KMS-11 (cell line): ENCODE measurements around the gene RADIL.
A peak's percentile ranks its signal among the peaks of the same experiment; 100 is the strongest.

Experiments
- H2AFZ ChIP-seq: fragments of 200-600 bp; sonication (generic); 2 replicates; pipeline ENCODE4 v1.6.1; 2016; ENCODE audit warnings: antibody characterized with exemption, mixed run types, low read depth
- H3K27ac ChIP-seq: fragments of 200-600 bp; sonication (generic); 2 replicates; pipeline ENCODE4 v1.6.1; 2016; ENCODE audit warnings: mild to moderate bottlenecking, mixed run types
- H3K27me3 ChIP-seq: fragments of 200-600 bp; sonication (generic); 2 replicates; pipeline ENCODE4 v1.6.1; 2017; ENCODE audit warnings: mild to moderate bottlenecking, low read depth, mixed run types, moderate library complexity; ENCODE audit not compliant: insufficient read depth
- H3K36me3 ChIP-seq: fragments of 200-600 bp; sonication (generic); 2 replicates; pipeline ENCODE4 v1.6.1; 2017; ENCODE audit warnings: mild to moderate bottlenecking, mixed run types; ENCODE audit not compliant: insufficient read depth
- H3K4me1 ChIP-seq: fragments of 200-600 bp; sonication (generic); 2 replicates; pipeline ENCODE4 v1.6.1; 2016; ENCODE audit warnings: mild to moderate bottlenecking, low read depth, mixed run types; ENCODE audit not compliant: poor library complexity, severe bottlenecking
- H3K4me2 ChIP-seq: fragments of 200-600 bp; sonication (generic); 2 replicates; pipeline ENCODE4 v1.7.0; 2016; ENCODE audit warnings: mild to moderate bottlenecking, mixed run types
- H3K4me3 ChIP-seq: fragments of 200-600 bp; sonication (generic); IDR thresholded peaks from 2 replicates; pipeline ENCODE4 v1.6.1; 2017; ENCODE audit warnings: low read depth, low read length, mixed read lengths; ENCODE audit not compliant: insufficient read depth
- H3K79me2 ChIP-seq: fragments of 200-600 bp; sonication (generic); 2 replicates; pipeline ENCODE4 v1.6.1; 2016; ENCODE audit warnings: low read depth, mixed run types; ENCODE audit not compliant: insufficient read depth
- H3K9ac ChIP-seq: fragments of 200-600 bp; sonication (generic); 2 replicates; pipeline ENCODE4 v1.6.1; 2016; ENCODE audit warnings: mild to moderate bottlenecking, mixed run types
- H4K20me1 ChIP-seq: fragments of 200-600 bp; sonication (generic); 2 replicates; pipeline ENCODE4 v1.6.1; 2016; ENCODE audit warnings: mild to moderate bottlenecking, mixed run types; ENCODE audit not compliant: insufficient read depth
- TF ChIP-seq, protein P1 (sequence below): fragments of 200-600 bp; sonication (generic); conservative IDR thresholded peaks from 2 replicates; pipeline ENCODE4 v1.6.1; 2017; ENCODE audit warnings: low read depth, mild to moderate bottlenecking, antibody characterized with exemption, low read length, moderate library complexity, mixed read lengths

Gene RADIL

DNA sequence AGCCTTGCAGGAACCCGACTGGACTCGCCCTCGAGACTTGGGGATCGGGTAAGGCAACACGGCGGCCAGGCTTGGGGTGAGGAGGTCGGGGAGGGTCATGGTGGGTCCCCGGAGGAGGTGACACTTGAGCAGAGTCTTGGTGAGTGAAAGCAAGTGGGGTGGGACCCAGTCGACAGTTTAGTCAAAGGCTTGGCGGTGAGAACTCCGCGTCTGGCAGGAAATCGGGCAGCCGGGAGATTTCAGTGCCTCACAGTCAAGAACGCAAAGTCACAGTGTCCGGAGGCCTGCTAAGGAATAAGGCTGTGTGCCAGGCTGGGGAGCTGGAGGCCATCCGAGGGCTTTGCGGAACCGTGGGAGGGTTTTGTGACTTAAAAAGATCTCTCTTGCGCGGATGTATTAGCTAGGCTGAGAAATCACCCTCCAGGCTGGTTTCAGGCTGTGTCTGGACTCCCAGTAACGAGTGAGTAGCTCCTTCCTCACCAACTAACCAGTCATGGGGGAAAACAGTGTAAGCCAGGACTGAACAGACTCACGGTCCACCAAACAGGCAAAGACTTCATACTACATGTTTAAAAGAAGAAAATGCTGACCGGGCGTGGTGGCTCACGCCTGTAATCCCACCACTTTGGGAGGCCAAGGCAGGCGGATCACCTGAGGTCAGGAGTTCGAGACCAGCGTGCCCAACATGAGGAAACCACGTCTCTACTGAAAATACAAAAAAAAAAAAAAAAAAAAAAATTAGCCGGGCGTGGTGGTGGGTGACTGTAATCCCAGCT, 107.5 kb downstream of the RADIL start:
- H3K4me3 ChIP-seq: no peak overlapping the region
- peaks cover 37% of the 10 kb centered on the region for H3K79me2 ChIP-seq
- no peaks in the 10 kb centered on the region for H3K36me3 ChIP-seq
- TF ChIP-seq, protein P1, sequence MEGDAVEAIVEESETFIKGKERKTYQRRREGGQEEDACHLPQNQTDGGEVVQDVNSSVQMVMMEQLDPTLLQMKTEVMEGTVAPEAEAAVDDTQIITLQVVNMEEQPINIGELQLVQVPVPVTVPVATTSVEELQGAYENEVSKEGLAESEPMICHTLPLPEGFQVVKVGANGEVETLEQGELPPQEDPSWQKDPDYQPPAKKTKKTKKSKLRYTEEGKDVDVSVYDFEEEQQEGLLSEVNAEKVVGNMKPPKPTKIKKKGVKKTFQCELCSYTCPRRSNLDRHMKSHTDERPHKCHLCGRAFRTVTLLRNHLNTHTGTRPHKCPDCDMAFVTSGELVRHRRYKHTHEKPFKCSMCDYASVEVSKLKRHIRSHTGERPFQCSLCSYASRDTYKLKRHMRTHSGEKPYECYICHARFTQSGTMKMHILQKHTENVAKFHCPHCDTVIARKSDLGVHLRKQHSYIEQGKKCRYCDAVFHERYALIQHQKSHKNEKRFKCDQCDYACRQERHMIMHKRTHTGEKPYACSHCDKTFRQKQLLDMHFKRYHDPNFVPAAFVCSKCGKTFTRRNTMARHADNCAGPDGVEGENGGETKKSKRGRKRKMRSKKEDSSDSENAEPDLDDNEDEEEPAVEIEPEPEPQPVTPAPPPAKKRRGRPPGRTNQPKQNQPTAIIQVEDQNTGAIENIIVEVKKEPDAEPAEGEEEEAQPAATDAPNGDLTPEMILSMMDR: no peak
- peak overlapping the region; percentile 82; the same call in 1 of the 2 replicates for H2AFZ ChIP-seq
- H3K9ac ChIP-seq: peak overlapping the region; percentile 89
- peak overlapping the region; percentile 95 for H3K27ac ChIP-seq
- peak overlapping the region; percentile 86 for H3K4me2 ChIP-seq
- H3K4me1 ChIP-seq: peaks cover 14% of the 10 kb centered on the region
- H4K20me1 ChIP-seq: no peaks in the 10 kb centered on the region
- no peaks in the 10 kb centered on the region for H3K27me3 ChIP-seq

DNA sequence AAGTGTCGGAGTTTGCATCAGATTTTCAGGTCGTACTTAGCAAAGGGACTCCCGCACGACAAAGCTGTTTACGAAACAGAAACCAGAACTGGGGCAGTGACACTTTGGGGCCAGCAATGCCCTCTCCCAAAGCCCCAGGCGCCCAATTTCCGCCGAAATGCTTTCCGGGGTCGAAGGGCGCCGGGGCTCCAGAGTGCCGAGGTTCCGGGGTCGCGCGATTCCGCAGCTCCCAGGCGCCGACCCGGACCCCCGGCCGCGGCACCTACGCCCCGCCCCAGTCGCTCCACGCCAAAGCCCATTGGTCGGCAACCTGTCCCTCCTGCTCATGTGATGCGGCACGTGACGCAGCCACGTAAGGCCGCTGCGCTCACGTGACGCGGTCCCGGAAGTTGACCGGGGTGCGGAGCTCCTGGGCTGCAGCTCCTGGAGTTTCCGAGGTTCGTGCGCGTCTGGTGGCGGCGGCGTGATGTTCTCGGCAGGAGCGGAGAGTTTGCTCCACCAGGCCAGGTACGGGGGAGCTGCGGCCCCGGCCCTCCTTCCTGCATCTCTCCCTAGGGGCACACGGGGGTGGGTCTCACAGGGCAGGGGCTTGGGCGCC, 108.2 kb downstream of the RADIL start, which contains the start of gene AP5Z1:
Gene AP5Z1 (plus strand): TSS at position 374 of the 598 bp plus-strand sequence. CDS start 93 bp downstream, at position 467.
- Histone ChIP-seq H3K4me1 (peaks cover 14% of the 10 kb centered on the region), H2AFZ (peak within 1 kb of the TSS; percentile 82), H3K79me2 (peaks cover 37% of the 10 kb centered on the region), H3K9ac (peak within 1 kb of the TSS; percentile 89), H3K36me3 (no peaks in the 10 kb centered on the region), H3K4me2 (peak within 1 kb of the TSS; percentile 86), H3K27me3 (no peaks in the 10 kb centered on the region), H3K27ac (peak within 1 kb of the TSS; percentile 95), H4K20me1 (no peaks in the 10 kb centered on the region), H3K4me3 (no peak within 1 kb of the TSS)
- TF ChIP-seq, protein P1: no peak

GRCh38 chr7:4774658-4775249, 108.8 kb downstream of the RADIL start:
- no peaks in the 10 kb centered on the region for H3K27me3 ChIP-seq
- peak overlapping the region; percentile 86 for H3K4me2 ChIP-seq
- H3K9ac ChIP-seq: peak overlapping the region; percentile 89
- TF ChIP-seq, protein P1: no peak
- peak overlapping the region; percentile 82 for H2AFZ ChIP-seq
- H3K79me2 ChIP-seq: peaks cover 32% of the 10 kb centered on the region
- no peak overlapping the region for H3K4me3 ChIP-seq
- H4K20me1 ChIP-seq: no peaks in the 10 kb centered on the region
- H3K36me3 ChIP-seq: no peaks in the 10 kb centered on the region
- H3K27ac ChIP-seq: peak overlapping the region; percentile 95
- peaks cover 14% of the 10 kb centered on the region for H3K4me1 ChIP-seq

- Histone ChIP-seq H3K4me2 (peak overlapping the region; percentile 86), H3K79me2 (peaks cover 28% of the 10 kb centered on the region)
- TF ChIP-seq, protein P1: no peak
Measured at GRCh38 chr7:4774007-4774406, 109.5 kb downstream of the RADIL start.

More at GRCh38 chr7:4774007-4774406, 109.5 kb downstream of the RADIL start:
- Histone ChIP-seq H3K9ac (peak overlapping the region; percentile 89; the same call in 1 of the 2 replicates), H3K36me3 (no peaks in the 10 kb centered on the region), H3K4me3 (no peak overlapping the region), H3K27ac (peak overlapping the region; percentile 95; the same call in 1 of the 2 replicates), H2AFZ (no peak overlapping the region), H3K27me3 (no peaks in the 10 kb centered on the region), H4K20me1 (no peaks in the 10 kb centered on the region), H3K4me1 (peaks cover 14% of the 10 kb centered on the region)
